AG04450 (cell line): ENCODE data around the gene KCNK4. TPM values are rescaled to one million over a fixed set of nuclear protein-coding genes. Genes with fewer than 3 reads are reported as not detected.
"Not testable (repeated sequence)": the region's sequence is repeated elsewhere in the genome, so short reads cannot be mapped to it uniquely, and the experiment has no call there.

Experiments used
- CTCF ChIA-PET: fragments of 300-600, 350-600 bp; formaldehyde crosslinking; extraction: SDS; loops from one replicate; lab custom pipeline; 2022; ENCODE audit warnings: antibody characterized with exemption, inconsistent platforms; lab: Charles Lee
- POLR2A ChIA-PET: fragments of 350-600 bp; formaldehyde crosslinking; extraction: SDS; loops from one replicate; lab custom pipeline; 2021; ENCODE audit warnings: antibody characterized with exemption, inconsistent platforms; lab: Yijun Ruan, JAX
- DNase-seq: peaks from one replicate; pipeline ENCODE4 v3.0.0-alpha.2; 2011; ENCODE audit warnings: low read depth, low spot score
- H3K27ac ChIP-seq: one replicate; pipeline ENCODE4 v1.5.1; 2012; ENCODE audit warnings: low read depth, low read length, control low read depth
- H3K27me3 ChIP-seq: one replicate; pipeline ENCODE4 v1.6.0; 2012; ENCODE audit warnings: low read length; ENCODE audit not compliant: control insufficient read depth, insufficient read depth
- H3K4me3 ChIP-seq: 2 replicates; pipeline ENCODE4 v1.5.1; 2011; ENCODE audit warnings: mild to moderate bottlenecking, low read depth, low read length, control low read depth
- H3K9me3 ChIP-seq: 2 replicates; pipeline ENCODE4 v1.5.1; 2012; ENCODE audit warnings: low read length; ENCODE audit not compliant: control insufficient read depth, insufficient read depth
- polyA plus RNA-seq: library from polyadenylated mRNA; depleted of rRNA; stranded (reverse); fragments of >200 nt; gene quantifications from 2 replicates; pipeline ENCODE4 v1.2.3, GENCODE V29; 2011
- TF ChIP-seq, protein P1 (sequence below): IDR thresholded peaks from 2 replicates; pipeline ENCODE4 v1.5.1; 2011; ENCODE audit warnings: low read depth, low read length, control low read depth, inconsistent platforms

Gene KCNK4
- polyA plus RNA-seq, 1 experiment = not detected

DNA sequence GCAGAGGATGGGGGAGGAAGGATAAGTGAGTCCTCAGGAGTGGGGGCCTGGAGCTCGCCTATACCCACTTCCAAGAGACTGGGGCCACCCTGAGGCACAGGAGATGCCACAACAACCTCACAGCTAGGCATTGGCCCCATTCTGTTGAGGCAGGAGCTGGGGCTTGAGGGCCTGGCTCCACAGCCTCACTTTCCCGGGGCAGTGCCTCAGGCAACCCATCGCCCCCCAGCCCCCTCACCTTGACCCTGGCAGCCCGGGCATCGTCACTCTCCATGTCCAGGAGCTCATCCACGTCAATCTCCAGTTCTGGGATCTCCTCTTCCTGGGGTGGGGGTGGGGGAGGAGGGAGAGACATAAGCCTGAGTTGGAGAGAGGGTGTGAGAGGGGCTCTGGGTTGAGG lies 46.1 kb upstream of the KCNK4 start:
- Histone ChIP-seq H3K4me3 (peak overlapping the region; percentile 98), H3K27ac (peak overlapping the region; percentile 77), H3K27me3 (no peaks in the 10 kb centered on the region), H3K9me3 (peaks cover 4% of the 10 kb centered on the region; the same call in 1 of the 2 replicates)
- TF ChIP-seq, protein P1, sequence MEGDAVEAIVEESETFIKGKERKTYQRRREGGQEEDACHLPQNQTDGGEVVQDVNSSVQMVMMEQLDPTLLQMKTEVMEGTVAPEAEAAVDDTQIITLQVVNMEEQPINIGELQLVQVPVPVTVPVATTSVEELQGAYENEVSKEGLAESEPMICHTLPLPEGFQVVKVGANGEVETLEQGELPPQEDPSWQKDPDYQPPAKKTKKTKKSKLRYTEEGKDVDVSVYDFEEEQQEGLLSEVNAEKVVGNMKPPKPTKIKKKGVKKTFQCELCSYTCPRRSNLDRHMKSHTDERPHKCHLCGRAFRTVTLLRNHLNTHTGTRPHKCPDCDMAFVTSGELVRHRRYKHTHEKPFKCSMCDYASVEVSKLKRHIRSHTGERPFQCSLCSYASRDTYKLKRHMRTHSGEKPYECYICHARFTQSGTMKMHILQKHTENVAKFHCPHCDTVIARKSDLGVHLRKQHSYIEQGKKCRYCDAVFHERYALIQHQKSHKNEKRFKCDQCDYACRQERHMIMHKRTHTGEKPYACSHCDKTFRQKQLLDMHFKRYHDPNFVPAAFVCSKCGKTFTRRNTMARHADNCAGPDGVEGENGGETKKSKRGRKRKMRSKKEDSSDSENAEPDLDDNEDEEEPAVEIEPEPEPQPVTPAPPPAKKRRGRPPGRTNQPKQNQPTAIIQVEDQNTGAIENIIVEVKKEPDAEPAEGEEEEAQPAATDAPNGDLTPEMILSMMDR = no peak
- CTCF ChIA-PET = interaction anchor here (0.6 to 3.3 kb wide), 4 partner anchors 40 to 59 kb away, joined by 5 to 22 read pairs (median 7); no protein-coding TSS in a partner anchor
- DNase-seq = no peak
- POLR2A ChIA-PET = interaction anchor here (0.8 to 1.9 kb wide), 4 partner anchors 11 to 60 kb away, joined by 3 to 9 read pairs (median 6); partner anchors contain the start of genes ESRRA, FERMT3, NUDT22 and TRPT1

- TF ChIP-seq, protein P1 = no peak
- Histone ChIP-seq H3K4me3 (peak overlapping the region; percentile 98), H3K27ac (peak overlapping the region; percentile 77), H3K9me3 (peaks cover 4% of the 10 kb centered on the region; the same call in 1 of the 2 replicates), H3K27me3 (no peaks in the 10 kb centered on the region)
- POLR2A ChIA-PET = interaction anchor here (0.5 to 1.9 kb wide), 7 partner anchors 11 to 1364 kb away, joined by 3 to 9 read pairs (median 4); partner anchors contain the start of genes ESRRA, FERMT3, NUDT22 and TRPT1
- DNase-seq = no peak
- CTCF ChIA-PET = interaction anchor here (0.6 to 3.3 kb wide), 4 partner anchors 41 to 59 kb away, joined by 5 to 22 read pairs (median 7); no protein-coding TSS in a partner anchor
These were observed 45.7 kb upstream of the KCNK4 start for GRCh38 chr11:64245401-64245796.

DNA sequence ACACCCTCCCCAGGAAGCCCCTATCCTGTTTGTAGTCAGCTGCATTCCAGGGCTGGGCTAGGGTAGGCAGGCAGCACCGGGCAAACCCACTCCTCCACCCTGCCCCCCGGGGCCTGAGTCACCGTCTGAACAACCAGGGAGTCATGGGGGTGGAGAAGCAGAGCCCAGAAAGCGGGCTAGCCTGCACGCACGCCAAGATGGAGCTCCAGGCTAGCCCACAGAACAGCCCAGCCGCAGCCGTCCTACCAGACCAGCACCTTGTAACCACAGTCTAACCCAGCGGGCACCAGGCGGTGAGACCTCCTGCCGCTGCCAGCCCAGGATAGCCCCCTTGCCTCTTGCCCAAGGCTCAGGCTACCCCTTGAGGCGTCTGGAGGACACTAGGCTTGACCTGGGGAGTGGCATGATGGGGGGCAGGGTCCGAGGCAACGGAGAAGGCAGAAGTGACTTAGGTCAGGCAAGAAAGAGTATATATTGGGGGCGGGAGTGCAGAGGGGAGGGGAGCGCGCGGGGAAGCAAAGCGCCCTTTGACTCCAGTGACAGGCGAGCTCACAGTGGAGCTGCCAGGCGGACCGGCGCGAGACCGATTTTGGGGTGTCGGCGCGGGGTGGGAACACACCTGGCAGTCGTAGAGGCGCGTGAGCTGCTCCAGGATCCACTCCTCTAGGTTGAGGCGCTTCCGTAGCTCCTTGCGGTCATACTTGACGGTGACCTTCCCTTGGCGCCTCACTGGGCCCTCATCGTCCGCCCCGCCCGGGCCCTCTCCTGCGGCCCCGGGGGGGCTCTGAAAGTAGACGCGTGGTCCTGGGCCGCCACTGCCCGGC lies 45.1 kb upstream of the KCNK4 start:
- CTCF ChIA-PET = interaction anchor here (1.2 to 3.3 kb wide), 3 partner anchors 41 to 58 kb away, joined by 7 to 22 read pairs (median 8); partner anchors contain the start of gene CATSPERZ

DNA sequence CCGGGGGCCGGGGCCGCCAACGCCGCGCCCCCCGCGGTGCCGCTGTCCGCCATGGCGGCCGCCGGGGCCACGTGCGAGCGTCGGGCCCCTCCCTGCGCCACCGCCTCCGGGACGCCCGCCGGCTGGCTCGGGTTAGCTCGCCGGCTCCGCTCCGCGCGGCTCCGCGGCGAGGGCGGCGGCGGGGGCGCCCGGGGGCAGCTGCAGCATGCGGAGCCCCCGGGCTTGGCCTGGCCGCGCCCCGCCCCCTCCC lies 44.6 kb upstream of the KCNK4 start:
- H3K4me3 ChIP-seq = peak overlapping the region; percentile 98; the same call in 1 of the 2 replicates
- H3K27me3 ChIP-seq, DNase-seq, H3K27ac ChIP-seq, H3K9me3 ChIP-seq: not testable (repeated sequence)
- CTCF ChIA-PET = interaction anchor here (1.3 to 3.3 kb wide), 2 partner anchors 42 to 54 kb away, joined by 8 to 22 read pairs; partner anchors contain the start of gene CATSPERZ
- POLR2A ChIA-PET = interaction anchor here (1.1 to 1.9 kb wide), 4 partner anchors 15 to 25 kb away, joined by 3 to 6 read pairs (median 4); partner anchors contain the start of genes NUDT22 and TRPT1

More for the DNA sequence above, 45.1 kb upstream of the KCNK4 start:
- TF ChIP-seq, protein P1 = no peak
- H3K27ac ChIP-seq = peak overlapping the region; percentile 77
- no peaks in the 10 kb centered on the region for H3K27me3 ChIP-seq
- POLR2A ChIA-PET = interaction anchor here (0.5 to 1.9 kb wide), 9 partner anchors 10 to 1364 kb away, joined by 3 to 9 read pairs (median 4); partner anchors contain the start of genes ESRRA, FERMT3, NUDT22 and TRPT1
- DNase-seq = peak; percentile 50
- H3K9me3 ChIP-seq = peaks cover 4% of the 10 kb centered on the region; the same call in 1 of the 2 replicates
- peak overlapping the region; percentile 98 for H3K4me3 ChIP-seq

GRCh38 chr11:64246871-64247728 lies 44.0 kb upstream of the KCNK4 start, which contains the start of gene PPP1R14B:
PPP1R14B (minus strand) TSS chr11:64246943; CDS start chr11:64246673, 270 bp downstream.
- Histone ChIP-seq H3K27me3 (no peaks in the 10 kb centered on the region), H3K4me3 (peak within 1 kb of the TSS; percentile 98), H3K27ac (peak within 1 kb of the TSS; percentile 83), H3K9me3 (no peaks in the 10 kb centered on the region)
- DNase-seq = peak; percentile 49
- TF ChIP-seq, protein P1 = 0 out of 2 replicates have a peak, but pooled peaks have one; percentile 7
- ChIA-PET POLR2A (interaction anchor here (1.1 to 1.6 kb wide), 3 partner anchors 15 to 24 kb away, joined by 3 to 4 read pairs (median 3); no protein-coding TSS in a partner anchor), CTCF (interaction anchor here (0.6 to 1.3 kb wide), 2 partner anchors 38 to 54 kb away, joined by 3 to 8 read pairs; partner anchors contain the start of gene CATSPERZ)
